Retinal pigment epithelial cell (primary cell): ENCODE results near the gene PDIA5.

ENCODE experiments used
- DNase-seq: peaks from one replicate; pipeline ENCODE4 v3.0.0-alpha.2; 2010; ENCODE audit warnings: low read depth
- H3K4me3 ChIP-seq: 2 replicates; pipeline ENCODE4 v1.5.1; 2011; ENCODE audit warnings: mild to moderate bottlenecking, low read length, control low read depth, moderate library complexity
- TF ChIP-seq, protein P1 (sequence below): conservative IDR thresholded peaks from 2 replicates; pipeline ENCODE4 v1.5.1; 2011; ENCODE audit warnings: low read depth, low read length, control low read depth, inconsistent platforms

The PDIA5 gene

DNA sequence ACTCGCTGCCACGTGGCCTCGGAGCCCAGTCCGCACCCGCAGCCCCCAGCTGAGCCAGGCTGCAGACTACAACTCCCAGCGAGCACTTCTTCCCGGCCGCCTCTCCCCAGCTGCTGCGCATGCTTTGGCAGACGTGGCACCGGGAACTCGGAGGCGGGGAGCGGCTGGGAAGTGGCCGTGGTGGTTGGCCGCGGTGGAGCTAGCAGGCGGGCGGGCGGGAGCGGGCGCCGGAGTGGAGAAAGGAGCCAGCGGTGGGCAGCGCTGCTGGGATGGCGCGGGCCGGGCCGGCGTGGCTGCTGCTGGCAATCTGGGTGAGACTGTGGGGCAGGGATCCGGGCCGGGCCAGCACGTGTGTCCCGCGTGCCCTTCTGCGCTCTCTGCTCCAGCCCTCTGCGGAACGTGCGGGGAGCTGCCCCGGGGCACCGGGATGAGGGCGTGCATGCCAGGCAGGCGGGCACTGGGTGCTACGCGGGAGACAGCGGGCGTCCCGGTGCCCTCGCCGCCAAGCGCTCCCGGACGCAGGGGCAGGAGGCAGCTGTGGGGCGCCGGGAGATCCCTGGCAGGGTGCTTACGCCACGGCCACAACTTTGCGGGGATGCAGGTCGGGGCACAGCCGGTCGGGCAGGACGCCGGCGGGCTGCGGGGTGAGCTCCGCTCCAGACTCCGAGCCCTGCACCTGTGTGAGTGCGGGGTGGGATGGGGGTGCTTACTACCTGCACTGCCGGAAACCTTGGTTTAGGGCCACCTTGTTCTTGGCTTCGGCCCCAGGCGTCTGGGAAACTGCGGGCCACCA lies at the start of gene PDIA5:
Gene PDIA5 (plus strand): TSS at position 130 of the 793 bp plus-strand sequence. CDS start 140 bp downstream, at position 270.
- H3K4me3 ChIP-seq: peak within 1 kb of the TSS; percentile 82
- peak; percentile 58 for DNase-seq
- TF ChIP-seq, protein P1, sequence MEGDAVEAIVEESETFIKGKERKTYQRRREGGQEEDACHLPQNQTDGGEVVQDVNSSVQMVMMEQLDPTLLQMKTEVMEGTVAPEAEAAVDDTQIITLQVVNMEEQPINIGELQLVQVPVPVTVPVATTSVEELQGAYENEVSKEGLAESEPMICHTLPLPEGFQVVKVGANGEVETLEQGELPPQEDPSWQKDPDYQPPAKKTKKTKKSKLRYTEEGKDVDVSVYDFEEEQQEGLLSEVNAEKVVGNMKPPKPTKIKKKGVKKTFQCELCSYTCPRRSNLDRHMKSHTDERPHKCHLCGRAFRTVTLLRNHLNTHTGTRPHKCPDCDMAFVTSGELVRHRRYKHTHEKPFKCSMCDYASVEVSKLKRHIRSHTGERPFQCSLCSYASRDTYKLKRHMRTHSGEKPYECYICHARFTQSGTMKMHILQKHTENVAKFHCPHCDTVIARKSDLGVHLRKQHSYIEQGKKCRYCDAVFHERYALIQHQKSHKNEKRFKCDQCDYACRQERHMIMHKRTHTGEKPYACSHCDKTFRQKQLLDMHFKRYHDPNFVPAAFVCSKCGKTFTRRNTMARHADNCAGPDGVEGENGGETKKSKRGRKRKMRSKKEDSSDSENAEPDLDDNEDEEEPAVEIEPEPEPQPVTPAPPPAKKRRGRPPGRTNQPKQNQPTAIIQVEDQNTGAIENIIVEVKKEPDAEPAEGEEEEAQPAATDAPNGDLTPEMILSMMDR: no peak

DNA sequence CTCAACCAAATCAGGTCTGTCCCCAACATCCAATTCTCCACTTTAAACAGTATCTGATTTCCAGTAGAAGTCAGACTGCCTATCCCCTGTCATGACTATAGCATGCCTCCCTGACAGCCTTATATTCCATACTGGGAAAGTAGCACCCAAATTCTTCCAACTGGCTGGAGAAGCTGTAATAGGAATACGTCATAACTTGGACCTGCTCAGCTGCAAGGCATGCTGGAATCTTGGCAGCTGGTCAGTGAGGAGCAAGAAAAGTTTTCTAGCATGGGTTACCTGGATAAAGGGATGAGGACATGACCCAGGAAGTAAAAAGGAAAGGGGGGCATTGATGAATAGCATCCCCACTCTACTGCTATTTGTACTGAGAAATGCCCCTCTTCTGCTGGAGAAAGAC lies 48.1 kb upstream of the PDIA5 start:
- TF ChIP-seq, protein P1: no peak
- no peak for DNase-seq
- no peak overlapping the region for H3K4me3 ChIP-seq

DNA sequence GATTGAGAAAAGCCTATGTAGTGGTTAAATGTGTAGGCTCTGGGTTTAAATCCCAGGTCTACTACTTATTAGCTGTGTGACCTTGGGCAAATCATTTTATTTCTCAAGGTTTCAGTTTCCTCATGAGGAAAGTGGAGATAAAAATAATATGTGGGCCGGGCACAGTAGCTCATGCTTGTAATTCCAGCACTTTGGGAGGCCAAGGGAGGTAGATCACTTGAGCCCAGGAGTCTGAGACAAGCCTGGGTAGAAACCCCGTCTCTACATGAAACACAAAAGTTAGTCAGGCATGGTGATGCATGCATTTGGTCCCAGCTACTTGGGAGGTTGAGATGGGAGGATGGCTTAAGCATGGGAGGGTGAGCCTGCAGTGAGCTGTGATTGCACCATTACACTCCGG lies 47.7 kb upstream of the PDIA5 start:
- TF ChIP-seq, protein P1: no peak
- no peak for DNase-seq
- H3K4me3 ChIP-seq: no peak overlapping the region

DNA sequence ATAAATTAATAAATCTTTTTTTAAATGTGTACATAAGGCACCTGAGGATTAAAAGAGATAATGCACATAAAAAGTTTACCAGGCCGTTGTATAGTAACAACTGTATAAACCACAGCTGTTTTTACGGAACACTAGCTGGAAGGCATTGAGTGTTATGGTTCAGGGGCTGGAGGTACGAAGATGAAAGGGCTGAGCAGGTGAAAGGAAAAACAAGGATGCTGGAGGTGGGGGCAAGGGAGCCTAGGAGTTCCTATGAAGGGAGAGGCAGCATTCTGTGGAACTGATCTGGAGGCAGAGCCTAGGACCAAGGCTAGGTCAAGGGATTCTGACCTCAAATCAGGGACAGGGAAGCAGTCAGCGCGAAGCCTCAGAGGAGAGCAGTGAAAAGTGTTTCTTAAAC lies 47.2 kb upstream of the PDIA5 start:
- H3K4me3 ChIP-seq: no peak overlapping the region
- no peak for DNase-seq
- TF ChIP-seq, protein P1: no peak

DNA sequence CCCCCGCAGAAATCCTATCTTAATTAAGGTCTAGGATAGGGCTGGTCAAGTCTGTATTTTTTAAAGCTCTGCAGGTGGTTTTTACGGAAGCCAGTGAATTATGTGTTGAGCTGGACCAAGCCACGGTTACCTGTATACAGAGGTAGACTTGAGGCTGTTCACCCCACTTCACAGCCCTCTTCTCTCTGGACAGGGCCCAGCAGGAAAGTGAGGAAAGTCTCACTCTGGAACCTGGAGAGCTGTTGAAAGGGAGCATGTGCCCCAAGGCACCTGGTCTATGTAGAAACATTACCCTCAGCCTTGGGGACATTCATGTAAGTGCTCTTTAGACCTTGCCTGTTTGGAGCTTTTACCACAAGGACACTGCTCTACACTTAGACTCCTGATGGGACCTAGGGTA lies 46.1 kb upstream of the PDIA5 start:
- TF ChIP-seq, protein P1: no peak
- DNase-seq: no peak
- H3K4me3 ChIP-seq: no peak overlapping the region

DNA sequence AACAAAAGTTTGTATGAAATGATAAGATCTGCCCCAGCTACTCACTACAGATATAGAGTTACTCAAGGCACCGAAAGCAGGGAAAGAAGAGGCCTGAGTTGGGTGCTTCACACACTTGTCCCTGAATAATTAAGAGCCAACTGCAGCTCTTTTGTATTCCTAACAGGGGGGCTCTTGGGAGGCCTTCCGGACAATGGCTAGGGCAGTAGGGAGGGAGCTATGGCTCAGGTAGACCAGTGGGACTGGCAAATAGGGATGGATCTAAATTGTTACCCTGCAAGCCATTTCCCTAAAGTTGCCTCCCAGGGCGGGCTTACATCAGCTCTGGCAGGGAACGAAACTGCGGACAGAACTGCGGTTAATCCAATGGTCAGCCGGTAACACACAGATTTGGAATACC lies 45.4 kb upstream of the PDIA5 start:
- TF ChIP-seq, protein P1: no peak
- H3K4me3 ChIP-seq: no peak overlapping the region
- no peak for DNase-seq

DNA sequence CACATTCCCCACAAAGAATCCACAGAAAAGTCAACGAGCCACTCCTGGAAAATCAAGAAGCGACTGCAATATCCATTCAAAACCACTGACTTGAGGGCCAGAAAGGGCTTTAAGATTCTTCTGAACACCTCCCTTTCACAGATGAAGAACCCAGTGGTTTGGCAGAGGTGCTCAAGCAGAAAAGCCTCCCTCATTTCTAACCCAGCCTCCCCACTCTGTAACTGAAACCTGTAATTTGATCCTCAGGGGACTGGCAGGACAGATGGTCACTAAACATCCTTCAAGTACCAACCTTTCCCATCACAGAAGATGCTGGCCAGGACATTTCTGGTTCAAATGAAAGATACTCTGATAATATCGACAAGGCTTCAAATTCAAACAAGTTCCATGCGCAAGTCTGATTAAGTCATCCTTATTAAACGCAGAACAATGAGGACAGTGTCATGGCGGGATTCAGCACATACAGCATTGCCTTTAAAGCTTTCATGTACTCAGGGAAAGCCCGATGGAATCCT lies 44.8 kb upstream of the PDIA5 start:
- H3K4me3 ChIP-seq: no peak overlapping the region
- TF ChIP-seq, protein P1: no peak
- no peak for DNase-seq
